Esophagus squamous epithelium (tissue), 4 donors: ENCODE measurements around the gene NCK1.
A peak's percentile ranks its signal among the peaks of the same experiment; 100 is the strongest.

Source experiments
- POLR2A ChIP-seq, 4 donors: fragments of 450-650 bp; IDR thresholded peaks; one replicate each; pipeline ENCODE4 v1.6.1; 2017; ENCODE audit warnings: antibody characterized with exemption in 4 of 4, mild to moderate bottlenecking in 4 of 4, moderate library complexity in 3 of 4
- TF ChIP-seq, protein P1 (sequence below), 6 experiments: fragments of 450-650 bp in 4 of 6; fragments of 200-600 bp in 2 of 6; sonication (generic) in 2 of 6; IDR thresholded peaks; one replicate each; pipeline ENCODE4 v1.5.1; 2016 to 2019; ENCODE audit warnings: antibody characterized with exemption in 6 of 6, mild to moderate bottlenecking in 4 of 6, moderate library complexity in 4 of 6

DNA sequence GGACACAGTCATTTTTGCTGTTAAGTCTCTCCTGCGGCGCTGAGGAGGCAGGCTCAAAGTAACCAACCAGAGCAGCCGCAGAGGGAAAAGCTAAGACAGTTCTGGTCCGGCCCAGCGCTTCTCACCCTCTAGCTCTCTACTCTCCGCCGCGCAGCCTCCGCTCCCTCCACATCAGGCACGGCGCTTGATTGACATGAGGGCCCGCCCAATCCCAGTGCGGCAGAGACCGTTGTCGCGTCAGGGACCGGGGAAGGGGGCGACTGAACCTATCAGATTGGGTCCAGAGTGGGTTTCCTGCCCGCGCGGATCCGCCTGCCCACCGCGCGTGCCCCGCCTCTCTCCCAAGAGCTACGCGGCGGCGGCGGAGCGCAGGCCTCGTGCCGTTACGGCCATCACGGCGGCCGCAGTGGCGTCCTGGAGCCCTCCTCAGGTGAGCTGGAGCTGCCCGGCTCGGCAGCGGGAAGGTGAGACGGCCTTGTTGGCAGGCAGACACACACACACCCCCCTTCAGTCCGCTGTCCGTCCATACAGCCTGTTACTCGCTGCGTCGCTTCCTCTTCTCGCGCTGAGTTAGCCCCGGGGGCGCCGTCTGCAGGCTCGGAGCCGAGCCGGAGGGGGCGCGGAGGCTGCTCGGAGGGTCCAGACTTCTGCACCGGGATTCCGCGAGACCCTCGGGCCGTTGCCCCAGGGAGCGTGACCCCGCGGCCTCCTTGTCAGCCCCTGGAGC lies at the start of gene NCK1:
- peak in 3 of 4 donors; percentile 78 to 95 (median 93) for TF ChIP-seq POLR2A (IDR thresholded peaks at IDR 0.05)
- TF ChIP-seq, protein P1, sequence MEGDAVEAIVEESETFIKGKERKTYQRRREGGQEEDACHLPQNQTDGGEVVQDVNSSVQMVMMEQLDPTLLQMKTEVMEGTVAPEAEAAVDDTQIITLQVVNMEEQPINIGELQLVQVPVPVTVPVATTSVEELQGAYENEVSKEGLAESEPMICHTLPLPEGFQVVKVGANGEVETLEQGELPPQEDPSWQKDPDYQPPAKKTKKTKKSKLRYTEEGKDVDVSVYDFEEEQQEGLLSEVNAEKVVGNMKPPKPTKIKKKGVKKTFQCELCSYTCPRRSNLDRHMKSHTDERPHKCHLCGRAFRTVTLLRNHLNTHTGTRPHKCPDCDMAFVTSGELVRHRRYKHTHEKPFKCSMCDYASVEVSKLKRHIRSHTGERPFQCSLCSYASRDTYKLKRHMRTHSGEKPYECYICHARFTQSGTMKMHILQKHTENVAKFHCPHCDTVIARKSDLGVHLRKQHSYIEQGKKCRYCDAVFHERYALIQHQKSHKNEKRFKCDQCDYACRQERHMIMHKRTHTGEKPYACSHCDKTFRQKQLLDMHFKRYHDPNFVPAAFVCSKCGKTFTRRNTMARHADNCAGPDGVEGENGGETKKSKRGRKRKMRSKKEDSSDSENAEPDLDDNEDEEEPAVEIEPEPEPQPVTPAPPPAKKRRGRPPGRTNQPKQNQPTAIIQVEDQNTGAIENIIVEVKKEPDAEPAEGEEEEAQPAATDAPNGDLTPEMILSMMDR (IDR thresholded peaks at IDR 0.05) = peak in 1 of 6 experiments; percentile 20
